GM18519 (cell line): ENCODE measurements around the gene PPP2R3B.
"Not testable (repeated sequence)": the region's sequence is repeated elsewhere in the genome, so short reads cannot be mapped to it uniquely, and the experiment has no call there.

Experiments
- ATAC-seq: cut with Tn5 transposase; IDR thresholded peaks from one replicate; pipeline ENCODE4 v1.9.1; 2021; ENCODE audit warnings: mild to moderate bottlenecking, moderate library complexity; ENCODE audit not compliant: unreplicated experiment, low FRiP score

Gene PPP2R3B

DNA sequence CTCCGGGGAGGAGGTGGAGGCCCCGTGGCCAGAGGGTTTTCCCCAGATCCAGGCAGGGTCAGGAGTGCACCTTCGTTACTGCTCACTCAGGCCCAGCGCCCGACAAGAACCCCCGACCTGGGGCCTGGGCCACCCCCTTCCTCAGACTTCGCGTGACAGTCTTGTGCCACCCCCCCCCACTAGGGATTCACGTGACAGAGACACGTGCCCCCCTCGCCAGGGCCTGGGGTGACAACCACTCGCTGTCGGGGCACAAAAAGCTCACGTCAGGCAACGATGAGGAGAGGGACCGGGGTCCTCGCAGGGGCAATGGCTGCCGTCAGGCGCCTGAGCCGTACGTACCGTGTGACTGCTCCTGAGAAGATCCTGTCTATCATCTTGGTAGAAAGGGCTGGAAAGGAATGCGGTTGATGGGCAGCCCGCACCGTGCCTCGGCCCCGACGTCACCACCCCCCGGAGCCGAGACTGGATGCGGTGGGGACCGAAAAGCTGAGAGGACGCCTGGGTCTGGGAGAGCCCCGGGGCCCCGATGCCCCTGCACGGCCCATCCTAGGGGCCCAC, 45.1 kb downstream of the PPP2R3B start:
- ATAC-seq = no peak

DNA sequence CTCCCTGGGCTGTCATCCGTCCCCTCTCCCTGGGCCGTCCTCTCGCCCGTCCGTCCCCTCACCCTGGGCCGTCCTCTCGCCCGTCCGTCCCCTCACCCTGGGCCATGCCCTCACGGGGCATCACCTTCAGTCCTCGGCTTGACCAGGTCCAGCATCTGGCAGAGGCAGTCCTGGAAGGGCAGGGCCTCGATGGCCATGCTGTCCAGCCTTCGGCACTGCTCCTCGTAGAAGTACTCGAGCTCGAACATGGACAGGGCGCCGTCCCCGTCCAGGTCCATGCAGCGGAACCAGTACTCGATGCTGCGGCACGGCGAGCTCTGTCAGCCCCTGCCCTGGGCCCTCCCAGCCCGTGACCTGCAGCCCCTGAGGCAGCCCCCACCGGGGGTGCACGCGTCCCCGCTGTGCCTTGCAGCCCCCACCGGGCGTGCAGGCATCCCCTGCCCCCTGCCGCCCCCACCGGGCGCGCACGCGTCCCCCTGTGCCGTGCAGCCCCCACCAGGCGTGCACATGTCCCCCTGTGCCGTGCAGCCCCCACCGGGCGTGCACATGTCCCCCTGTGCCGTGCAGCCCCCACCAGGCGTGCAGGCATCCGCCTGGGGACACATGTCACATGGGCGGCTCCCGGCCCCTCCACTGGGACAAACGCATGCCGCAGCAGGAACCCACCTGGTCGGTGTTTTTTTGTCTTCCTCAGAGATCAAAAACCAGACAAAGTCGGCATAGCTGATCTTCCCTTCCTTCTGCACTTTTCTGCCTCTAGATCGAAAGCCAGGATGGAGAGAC, 45.9 kb downstream of the PPP2R3B start:
- ATAC-seq = no peak

DNA sequence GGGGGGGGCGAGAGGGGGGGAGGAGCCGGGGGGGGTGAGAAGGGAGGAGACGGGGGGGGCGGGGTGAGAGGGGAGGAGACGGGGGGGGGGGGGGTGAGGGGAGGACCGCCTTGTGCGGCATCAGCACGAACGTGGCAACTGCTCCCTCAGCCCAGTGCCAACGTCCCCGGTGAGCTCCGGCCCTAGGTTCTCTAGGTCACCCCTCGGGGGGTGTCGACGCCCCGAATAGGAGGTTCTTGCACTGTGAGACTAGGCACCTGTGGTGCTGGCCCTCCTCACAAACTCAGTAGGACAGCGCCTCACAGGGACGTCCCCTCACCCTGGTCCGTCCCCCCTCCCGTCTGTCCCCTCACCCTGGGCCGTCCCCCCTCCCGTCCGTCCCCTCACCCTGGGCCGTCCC, 46.6 kb downstream of the PPP2R3B start:
- no peak for ATAC-seq

DNA sequence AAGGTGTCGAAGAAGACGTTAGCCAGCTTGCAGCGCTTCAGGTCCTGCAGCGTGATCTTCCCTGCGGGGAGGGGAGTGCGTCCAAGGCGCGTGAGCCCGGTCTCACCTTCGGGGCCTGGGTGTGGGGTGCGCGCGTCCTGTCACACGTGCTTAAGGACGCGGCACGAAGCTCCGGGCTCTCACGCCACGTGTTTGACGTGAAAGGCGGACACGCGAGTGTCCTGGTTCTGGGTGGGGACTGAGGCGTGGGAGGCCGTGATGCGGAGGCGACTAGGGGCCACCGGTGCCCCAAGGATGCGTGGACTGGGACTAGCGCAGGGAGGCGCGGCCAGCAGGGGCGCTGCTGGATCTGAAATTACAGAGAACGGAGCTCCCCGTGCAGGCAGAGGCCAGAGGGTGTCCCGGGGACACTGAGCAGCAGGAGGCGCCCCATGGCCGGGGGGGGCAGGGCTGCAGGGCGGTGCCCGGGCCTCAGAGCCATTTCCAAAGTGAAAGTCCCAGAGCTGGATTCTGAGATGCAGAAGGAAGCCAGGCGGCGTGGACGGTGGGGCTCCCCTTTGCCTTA, 47.8 kb downstream of the PPP2R3B start:
- ATAC-seq = no peak

DNA sequence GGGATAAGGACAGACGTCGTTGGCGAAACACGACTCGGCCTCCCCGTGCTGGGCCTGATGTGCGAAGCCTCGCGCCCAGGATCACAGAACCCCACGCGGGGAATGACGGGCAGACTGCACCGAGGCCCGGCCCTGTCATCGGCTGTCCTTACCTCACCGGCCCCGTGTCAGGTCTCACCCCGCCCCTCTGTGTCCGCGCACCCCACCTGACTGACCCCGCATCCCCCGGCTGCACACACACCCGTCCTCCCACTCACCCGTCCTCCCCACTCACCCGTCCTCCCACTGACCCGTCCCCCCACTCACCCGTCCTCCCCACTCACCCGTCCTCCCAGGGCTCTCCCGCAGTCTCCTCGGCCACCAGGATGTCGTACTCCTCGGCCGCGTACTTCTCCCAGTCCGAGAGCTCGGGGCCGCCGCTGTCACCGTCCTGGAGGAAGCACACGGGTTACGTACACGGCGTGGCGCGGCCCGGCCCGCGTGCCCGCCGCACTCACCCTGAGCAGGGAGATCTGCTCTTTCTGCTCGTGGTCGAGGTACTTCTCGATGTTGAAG, 48.3 kb downstream of the PPP2R3B start:
- no peak for ATAC-seq

DNA sequence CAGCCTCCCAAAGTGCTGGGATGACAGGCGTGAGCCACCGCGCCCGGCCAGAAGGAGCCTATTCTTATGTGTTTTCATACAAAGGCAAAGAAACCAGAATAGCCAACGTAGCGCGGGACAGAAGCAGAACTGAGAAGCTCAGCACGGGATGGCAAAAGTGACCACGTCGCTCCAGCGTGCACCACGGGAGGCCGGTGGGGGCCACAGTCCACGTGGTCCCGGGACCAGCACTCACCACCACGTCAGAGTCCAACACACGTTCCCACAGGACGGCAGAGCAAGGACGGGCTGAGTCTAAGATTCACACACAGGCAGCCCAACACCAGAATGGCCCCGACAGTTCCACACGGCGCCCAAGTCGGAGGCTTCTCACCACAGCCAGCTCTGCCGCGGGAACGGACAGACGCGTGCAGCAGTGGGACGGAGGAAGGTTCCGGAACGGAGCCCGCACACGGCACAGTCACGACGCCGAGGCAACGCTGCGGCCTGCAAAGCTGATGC, 49.3 kb downstream of the PPP2R3B start:
- ATAC-seq = no peak

DNA sequence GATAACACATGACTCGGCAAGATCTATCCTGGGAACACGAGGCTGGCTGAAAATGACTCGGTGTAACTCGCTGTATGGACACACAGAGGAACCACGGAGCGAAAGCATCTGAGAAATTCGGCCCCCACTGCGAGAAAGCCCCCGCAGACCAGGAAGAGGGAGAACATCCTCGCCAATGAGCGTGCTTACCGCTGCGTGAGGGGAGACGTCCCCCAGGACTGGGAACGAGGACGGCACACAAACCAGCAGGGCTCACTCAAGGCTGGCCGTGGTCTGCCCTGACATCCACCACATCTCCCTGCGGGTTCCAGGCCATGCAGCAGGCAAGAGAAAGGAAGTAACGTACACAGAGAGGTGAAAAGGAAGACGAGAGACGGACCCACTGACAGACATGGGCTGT, 50.5 kb downstream of the PPP2R3B start:
- ATAC-seq = no peak

DNA sequence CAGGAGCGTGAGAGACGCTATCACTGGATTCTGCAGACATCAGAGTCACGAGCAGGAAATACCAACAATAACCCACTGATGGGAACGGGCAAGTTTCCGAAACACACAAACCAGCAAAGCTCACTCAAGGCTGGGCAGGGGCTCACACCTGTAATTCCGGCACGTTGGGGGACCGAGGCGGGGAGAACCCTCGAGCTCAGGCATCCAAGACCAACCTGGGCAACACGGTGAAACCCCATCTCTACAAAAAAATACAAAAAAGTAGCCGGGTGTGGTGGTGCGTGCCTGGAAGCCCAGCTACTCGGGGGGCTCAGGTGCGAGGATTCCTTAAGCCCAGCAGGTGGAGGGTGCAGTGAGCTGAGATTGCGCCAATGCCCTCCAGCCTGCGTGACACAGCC, 51.0 kb downstream of the PPP2R3B start:
- ATAC-seq = no peak

DNA sequence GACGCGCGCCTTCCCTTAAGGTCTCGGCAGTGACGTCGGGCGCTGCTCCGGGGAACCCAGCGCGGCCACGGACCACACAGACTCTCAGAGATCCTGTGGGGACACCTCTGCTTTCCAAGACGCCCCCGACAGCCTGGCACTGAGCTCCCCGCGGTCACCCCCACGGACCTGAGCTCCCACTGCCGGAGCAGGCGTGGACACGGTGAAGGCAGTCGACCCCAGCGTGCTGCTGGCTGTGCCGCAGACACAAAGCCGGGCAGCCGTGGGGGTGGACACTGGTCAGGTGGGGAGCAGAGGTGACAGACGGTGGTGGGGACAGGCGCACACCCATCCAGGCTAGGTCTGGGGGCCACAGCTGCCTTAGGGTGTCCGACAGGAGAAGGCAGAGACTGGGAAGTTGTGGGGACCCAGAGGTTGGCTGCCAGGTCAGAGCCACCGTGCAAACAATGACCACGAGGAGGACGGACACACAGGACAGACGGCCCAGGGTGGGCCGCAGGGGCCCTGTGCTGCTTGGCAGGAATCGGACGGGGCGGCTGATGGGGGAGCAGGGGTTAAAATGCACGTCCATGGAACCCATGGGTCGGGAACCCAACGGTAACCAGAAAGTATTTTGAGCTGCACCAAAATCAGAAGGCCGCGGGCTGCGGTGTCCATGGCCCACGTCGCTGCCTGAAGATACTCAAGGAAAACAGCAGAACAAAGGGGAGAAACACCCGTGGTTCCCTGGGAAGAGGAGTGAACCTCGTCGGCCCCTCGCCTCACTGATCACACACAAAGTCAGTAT, 51.5 kb downstream of the PPP2R3B start:
- no peak for ATAC-seq

DNA sequence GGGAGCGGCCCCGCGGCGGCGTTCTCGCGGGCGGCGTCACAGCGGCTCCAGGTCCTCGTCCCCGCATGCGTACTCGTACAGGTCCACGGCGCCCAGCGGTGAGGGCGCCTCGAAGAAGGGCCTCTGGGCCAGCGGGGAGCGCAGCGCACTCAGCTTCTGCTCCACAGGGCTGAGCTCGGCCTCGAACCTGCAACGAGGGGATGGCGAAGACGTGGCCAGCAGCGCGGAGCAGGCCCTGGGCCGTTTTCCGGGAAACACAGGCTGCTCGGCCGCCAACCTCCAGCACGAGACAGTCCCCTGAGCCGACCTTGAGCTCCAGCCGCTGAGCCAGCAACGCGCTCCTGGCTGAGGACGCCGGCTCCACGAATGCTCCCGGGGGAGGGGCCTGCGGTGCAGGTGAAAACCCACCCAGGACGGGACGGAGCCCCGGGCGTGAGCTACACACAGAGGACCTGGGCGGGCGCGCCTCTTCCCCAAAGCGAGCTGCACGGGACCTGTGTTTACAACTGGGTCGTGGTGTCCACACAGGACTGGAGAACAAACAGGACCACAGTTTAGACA, 52.3 kb downstream of the PPP2R3B start:
- no peak for ATAC-seq

DNA sequence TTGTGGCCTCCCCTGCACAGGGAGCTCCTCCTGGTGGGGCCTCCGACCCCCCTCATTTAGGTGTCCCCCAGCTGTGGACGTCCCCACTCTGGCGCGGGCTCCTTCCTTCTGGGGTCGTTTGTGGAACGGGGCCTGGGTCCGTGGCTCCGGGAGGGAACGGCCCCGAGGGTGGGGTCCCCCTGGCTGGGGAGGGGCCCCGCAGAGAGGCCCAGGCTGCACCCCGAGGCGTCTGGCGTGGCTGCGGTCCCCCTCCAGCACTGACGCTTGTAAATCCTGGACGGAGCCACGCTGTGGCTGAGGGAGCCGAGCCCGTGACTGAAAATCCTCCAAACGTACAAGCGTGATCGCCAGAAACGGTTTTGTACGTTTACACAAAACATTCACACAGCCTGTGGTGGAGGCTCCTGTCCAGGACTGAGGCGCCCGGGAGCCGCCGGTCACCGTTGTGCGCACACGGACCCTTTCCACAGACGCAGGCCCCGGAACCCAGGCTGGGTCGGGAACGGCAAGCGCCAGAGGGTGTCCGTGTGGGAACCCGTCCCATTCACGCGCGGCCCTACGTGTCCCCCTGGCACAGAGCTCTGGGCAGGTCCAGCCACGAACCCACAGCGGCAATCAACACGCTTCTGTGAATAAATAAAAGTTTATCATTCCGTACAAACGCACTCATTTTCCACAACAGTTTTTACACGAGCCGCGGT, 52.9 kb downstream of the PPP2R3B start:
- no peak for ATAC-seq

DNA sequence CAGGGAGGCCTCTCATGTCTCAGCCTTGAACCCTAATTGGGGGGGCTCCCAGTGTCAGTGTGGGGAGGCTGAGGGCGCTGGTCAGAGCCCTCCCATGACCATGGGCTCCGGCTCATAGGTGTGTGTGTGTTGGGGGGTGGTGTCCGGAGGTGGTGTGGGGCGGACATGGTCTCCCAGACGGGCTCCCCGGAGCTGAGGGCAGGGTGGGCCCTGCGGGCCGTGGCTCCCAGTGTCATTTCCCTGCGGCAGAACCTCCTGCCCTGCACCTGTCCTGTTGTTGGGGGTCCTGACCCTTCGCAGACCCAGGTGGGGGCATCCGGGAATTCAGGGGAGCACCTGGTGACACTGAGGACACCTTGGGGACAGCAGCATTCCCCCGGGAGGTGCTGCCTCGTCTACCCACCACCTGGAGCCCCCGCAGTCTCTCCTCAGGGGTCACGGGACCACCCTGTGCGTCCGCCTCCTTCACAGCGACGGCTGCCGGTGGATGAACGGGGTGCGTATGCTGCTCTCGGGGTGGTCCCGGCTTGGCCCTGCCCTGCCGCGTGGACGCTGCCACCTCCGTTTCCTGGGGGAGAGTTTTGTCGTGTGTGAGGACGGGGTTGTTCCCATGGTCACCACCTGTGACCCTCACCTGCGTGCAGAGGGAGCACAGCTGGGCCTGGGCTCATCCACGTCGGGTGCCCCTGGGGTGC, 53.6 kb downstream of the PPP2R3B start:
- ATAC-seq = no peak

DNA sequence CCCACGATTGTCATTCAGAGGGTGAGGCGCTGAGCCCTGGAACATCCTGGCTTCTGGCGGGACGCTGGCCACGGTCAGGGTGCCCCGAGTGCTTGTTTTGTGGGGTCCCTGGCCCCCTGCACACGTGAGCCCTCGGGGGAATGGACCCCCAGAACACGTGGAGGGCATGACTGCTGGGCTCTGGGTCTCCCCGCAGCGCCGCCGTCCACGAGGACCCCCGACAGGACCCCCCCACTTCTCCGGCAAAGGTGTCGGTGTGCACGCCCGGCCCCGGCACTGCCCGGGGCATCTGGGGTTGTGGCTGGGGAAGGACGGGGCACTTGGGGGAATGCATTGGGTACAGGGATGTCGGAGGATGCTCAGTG, 54.2 kb downstream of the PPP2R3B start:
- no peak for ATAC-seq

DNA sequence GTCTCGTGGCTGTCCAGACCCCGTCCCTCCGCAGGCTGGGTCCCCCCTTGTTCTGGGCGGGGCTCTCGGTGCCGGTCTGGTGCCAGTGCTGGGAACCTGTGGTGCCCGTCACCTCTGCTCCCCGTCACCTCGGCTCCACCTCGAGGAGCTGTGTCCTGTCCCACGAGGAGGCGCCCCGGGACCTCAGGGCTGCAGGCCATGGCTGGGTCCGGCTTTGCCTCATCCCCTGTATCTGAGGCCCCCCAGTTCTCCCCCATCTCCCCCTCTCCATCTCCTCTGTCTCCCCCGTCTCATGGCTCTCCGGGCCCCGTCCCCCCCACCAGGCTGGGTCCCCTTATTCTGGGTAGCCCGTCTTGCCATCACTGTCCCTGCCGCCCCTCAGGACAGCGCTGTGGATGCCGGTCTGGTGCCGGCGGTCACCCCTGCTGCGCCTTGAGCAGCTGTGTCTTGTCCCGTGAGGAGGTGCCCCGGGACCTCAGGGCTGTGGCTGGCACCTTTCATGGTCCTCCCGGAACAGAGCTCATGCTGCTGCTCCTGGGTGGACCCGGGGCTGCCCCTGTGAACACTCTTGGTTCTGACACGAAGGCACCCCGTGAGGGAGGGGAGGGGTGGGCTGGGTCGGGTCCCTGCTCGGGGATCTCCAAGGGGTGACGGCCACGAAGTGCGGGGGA, 54.7 kb downstream of the PPP2R3B start:
- no peak for ATAC-seq

DNA sequence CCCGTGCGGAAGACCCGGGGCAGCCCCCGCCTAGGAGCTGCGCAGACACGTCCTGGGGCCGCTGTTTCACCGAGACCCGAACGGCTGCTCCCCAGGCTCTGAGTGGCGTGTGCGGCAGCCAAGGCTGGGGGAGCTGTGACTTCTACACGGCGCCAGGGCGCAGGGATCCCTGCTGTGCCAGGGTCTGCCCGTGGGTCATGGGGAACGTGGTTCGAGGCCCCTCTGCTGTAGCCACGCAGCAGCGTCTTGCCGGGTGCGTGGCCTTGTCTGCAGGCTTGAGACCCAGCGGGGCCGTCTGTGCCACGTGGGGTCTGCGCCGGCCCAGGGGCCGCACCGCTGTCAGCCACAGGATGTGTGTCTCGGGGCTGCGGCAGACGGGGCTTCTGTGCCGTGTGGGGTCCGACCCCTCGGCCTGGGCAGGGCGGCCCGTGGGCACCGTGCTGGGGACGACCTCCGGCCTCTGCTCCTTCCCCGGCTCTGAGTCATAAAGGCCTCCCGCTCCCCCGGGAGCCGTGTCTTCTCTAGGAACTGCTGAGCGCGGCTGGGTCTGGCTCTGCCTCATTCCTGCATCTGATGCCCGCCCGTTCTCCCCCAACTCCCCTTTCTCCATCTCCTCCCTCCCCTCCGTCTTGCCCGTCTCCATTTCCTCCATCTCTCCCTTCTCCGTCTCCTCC, 55.4 kb downstream of the PPP2R3B start:
- ATAC-seq = no peak

DNA sequence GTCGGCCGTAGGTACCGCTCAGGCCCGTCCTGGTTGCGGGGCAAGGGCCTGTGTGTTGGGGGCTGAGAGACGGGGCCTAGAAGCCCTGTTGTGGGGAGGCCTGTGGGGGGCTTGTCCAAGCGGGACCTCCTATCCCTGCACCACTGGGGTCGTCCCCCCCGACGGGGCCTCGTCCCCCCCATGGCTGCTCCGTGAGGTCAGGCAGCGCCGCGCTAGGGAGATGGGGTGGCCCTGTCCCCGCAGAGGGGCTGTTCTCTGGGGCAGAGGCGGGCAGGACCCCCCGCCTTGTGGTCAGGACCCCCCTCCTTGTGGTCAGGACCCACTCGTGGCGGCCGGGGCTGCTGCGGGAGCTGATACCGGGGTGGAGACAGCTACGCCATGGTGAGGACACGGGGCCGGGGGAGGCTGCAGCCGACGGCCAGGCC, 56.0 kb downstream of the PPP2R3B start:
- no peak for ATAC-seq

DNA sequence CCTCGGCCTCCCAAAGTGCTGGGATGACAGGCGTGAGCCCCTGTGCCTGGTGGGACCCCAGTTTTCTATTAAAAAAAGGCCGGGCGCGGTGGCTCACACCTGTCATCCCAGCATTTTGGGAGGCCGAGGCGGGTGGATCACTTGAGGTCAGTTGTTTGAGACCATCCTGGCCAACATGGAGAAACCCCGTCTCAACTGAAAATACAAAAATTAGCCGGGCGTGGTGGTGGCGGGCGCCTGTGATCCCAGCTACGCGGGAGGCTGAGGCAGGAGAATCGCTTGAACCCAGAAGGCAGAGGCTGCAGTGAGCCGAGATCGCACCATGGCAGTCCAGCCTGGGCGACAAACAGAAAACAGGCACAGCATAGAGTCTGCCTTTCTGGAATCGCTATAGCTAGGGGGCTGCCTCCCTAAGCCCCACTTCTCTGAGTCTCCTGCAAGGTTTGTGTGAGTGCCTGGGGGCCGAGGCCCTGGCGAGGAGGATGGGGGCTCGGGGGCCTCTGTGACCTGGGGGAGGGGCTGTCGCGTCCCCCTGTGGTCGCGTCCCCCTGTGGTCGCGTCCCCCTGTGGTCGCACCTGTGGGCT, 56.5 kb downstream of the PPP2R3B start:
- not testable (repeated sequence) for ATAC-seq
